NCI-H1092 (cell line): ENCODE results near the gene MTHFD1.

Source experiments
- DNase-seq: peaks from one replicate; lab custom pipeline; 2025; lab: John Stamatoyannopoulos, UW

Gene MTHFD1

DNA sequence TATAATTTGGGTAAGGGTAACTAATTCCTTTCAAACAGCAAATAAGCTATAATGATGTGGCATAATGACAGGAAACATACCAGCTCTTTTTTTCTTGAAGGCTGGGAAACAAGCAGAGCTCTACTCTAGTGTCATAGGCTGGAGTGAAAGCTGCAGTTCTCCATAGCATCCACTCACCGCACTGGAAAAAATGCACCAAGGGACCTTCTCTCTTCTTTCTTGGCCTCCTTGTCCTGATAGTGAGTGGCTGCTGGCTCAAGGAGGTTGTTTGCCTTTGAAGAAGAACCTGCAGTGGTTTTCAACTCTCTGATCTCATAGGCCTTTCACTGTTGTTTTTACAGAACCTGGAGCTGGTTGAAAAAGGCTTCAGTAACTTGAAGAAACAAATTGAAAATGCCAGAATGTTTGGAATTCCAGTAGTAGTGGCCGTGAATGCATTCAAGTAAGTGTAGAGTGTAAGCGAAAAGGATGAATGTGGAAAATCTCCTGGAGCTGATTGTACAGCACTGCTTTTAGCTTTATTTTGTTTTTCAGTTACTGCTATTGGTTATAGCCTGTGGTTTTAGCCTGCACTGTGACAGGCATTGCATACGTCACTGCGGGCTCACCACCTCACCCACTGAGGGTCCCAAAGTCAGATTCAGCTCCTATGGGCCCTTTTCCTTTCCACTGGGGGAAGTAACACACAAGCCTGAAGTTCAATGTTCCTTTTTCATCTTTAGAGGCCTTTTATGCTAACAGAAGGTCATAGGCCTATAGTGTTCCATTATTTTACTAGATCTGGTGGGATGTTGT lies 59.9 kb downstream of the MTHFD1 start:
- no peak for DNase-seq

DNA sequence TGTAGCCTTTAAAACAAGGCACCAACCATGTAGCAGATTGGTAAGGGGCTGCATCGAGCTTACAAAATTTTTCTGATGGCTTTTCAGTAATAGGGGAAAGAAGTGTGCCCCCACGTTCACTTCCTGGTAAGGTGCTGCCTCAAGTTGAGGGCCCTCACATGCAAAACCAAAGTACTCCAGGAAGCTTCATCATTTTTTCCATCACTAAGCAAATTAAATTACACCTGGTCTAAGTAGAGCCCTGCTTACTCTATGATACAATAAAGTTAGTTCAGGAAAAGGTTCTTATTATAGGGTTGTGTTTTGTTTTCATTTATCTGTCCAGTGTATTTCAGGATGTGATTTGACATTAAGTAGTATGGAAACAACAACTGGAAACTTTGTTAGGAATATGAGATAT lies 62.1 kb downstream of the MTHFD1 start:
- no peak for DNase-seq

DNA sequence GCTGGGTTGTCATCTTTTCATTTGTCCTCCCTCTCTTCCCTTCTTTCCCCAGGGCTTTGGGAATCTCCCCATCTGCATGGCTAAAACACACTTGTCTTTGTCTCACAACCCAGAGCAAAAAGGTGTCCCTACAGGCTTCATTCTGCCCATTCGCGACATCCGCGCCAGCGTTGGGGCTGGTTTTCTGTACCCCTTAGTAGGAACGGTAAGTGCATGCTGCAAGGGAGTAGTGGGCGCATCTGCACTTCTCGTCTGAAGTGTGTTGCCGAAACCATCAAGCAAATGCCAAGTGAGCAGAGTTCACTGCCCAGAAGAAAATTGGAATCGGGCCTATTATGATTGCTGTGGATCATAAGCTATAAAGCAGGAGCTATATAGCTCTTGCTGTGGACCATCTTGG lies 66.5 kb downstream of the MTHFD1 start:
- no peak for DNase-seq

DNA sequence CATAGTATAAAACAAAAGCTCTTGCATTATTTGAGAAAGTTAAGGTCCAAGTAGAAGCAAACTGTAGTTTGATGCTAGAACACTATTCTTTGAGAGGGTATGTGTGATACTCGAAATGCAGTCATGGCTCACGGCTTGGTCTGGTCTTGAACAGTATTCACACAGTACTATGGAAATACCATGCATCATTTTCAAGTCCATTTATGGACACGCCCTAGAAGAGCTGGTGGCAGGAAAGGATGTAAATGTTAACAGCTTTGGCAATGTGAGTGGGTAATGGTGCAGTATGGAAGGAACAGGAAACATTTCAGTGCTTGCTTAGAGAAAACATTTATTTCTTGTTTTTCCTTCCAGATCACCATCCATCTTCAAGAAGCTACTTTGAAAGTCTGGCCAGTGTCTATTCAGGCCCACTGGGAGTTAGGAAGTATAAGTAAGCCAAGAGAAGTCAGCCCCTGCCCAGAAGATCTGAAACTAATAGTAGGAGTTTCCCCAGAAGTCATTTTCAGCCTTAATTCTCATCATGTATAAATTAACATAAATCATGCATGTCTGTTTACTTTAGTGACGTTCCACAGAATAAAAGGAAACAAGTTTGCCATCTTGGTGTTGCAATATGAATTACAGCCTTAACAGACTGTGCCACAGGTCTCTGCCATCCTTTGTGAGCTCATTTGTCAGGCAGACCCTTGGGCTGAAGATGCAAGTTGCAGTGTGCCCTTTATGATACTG lies 71.4 kb downstream of the MTHFD1 start:
- DNase-seq = no peak

DNA sequence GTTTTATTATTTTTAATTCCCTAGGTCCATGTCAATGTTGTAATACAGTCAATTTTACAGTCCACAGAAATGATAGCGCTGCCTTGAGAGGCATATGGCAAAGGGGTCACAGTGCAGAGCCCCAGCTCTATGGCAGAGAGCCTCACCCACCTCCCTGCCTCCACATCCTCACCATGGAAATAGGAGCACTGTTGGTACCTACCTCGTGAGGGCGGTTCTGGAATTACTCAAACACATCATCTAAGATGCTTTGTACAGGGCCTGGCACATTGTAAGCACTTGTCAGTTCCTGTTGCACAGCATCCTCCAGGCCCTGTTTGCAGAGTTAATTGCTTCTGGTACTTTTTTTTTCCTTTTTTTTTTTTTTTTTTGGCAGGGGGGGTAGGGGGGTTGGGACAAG lies 73.1 kb downstream of the MTHFD1 start:
- DNase-seq = no peak

DNA sequence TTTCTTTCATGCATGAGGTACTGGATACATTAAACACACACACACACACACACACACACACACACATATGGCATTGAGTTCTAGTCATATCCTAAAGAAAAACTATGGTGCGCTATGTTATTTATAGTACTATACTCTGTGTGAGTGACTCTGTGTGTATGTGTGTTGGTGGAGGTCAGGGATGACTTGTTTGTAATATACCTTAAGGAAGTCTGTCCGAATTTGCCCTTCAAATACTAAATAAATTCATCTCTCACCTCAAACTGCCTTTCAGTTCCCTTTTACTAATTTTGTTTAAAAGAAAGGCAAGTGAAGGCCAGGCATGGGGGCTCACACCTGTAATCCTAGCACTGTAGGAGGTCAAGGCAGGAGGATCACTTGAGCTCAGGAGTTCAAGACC lies 75.0 kb downstream of the MTHFD1 start:
- DNase-seq = no peak

DNA sequence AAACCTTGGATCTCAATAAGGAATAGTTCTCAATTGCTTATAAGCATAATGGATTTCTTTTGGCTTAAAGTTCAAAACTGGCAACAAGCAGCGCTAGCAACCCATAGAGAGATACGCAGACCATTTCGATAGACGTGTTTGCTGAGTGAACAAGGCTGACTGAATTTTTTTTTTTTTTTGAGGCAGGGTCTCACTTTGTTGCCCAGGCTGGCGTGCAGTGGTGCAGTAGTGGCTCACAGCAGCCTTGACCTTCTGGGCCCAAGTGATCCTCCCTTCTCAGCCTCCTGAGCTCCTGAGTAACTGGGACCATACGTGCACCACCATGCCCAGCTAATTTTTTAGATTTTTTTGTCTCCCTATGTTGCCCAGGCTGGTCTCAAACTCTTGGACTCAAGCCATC lies 75.7 kb downstream of the MTHFD1 start:
- DNase-seq = no peak

DNA sequence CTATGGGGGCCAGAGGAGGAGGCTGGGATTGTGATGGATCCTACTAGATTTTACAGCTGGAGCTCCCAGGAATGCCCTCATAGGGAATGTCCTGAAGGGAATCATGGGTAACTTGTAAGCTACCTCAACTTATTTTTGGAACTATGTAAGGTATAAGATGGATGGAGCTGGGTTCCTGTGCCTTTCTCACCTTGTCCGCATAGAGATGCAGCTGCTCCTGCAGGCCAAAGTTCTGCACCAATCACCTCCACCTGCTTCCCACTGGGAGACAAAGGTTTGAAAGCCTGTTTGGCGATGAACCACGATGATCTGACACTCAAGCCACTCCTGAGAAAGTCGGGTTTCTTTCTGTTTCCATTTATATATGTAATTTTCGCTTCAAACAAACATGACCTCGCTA lies 76.5 kb downstream of the MTHFD1 start:
- no peak for DNase-seq

DNA sequence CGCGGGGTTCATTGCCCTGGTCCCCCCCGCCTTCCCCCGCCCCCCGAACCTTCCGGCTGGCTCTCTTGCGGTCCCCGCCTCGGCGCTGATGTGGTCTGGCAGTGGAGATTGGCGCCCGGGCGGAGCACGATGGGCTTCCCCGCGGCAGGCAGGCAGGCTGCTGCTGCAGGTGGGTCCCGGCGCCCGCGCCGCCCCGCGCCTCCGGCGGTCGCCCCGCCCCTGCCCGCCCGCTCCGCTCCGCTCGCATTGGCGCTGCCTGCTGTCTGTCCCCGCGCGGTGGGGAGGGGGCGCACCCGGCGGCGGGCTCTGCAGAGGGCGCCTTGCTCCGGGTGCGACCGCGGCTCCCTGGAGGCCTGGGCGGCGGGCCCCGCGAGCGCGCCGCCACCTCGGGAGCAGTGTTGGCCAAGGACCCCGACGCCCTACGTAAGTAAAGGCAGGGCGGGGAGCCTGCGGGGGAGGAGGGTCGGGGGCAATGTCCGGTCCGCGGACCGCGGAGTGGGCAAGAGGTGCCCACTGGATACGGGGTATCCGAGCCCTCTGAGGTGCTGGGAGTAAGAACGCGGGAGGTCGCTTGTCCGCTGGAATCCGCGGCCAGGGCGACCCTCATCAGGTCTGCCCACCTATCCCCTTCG lies 77.2 kb downstream of the MTHFD1 start, which contains the start of gene AKAP5:
Gene AKAP5, plus strand, starts transcription at position 309 of the 632 bp plus-strand sequence. CDS start 2,896 bp downstream, outside the sequence.
- peak; percentile 80 for DNase-seq

DNA sequence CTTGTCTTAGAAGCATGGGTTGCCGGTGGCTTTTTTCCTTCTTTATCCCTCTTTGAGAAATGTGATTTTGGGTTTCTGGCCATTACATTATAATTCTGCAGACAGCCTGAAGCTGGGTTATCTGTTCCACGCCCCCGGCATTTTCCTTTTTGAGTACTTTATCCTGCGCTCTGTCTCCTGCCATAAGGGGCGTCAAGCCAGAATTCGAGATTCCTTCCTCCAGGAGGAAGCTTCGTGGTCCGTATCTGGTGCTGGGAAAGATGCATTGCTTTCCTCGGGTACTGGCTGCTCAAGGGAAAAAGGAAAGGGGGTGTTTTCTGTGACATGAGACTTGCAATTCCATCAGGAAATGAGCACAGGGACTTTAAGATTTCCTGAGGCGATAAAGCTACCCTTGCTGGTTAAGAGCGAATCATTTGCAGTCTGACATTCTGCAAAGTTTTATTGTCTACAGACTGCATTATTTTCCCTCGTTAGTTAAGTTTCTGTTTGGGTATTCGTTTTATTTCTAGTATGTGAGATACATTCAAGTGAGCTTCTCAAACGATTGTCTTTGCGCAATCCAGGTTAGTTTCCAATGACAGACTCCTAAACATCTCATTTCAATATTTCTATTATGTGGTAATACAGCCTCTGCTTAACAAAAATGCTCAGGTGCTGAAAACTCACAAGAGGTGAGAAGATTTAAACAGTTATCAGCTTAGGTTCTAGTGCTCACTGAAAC lies 77.8 kb downstream of the MTHFD1 start:
- peak; percentile 28 for DNase-seq

DNA sequence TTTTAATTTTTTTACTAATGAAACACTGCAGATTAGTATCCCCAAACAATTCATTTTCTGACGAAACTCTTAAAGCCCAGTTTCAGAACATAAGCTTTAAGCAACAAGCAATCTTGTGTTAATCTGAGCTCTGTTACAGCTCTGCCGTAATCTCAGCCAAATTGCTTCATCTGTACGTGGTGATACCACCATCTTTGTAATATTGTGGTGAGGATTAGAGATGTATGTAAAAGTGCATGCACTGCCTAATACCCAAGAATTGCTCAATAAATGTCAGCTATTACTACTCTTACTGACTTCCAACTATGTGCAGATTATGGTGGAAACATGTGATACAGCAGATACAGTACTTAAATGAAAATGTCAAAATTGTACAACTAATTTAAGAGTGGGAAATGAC lies 78.9 kb downstream of the MTHFD1 start:
- no peak for DNase-seq

DNA sequence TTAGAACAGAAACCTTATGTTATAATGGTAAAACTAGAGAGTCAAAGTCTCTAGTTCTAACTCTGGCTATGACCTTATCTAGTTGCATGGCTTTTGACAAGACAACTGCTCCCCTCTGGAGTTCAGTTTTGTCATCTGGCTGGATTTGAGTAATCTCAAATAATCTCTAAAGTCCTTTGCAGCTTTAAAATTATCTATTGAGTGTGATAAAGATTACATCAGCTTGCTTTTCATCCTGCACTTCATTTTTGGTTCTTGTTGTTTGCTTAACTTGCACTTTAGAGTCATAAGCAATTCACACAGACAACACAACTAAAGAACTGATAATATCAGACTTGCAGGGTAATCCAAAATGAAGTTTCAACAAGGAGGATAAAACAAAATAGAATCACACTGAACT lies 79.4 kb downstream of the MTHFD1 start:
- DNase-seq = no peak

DNA sequence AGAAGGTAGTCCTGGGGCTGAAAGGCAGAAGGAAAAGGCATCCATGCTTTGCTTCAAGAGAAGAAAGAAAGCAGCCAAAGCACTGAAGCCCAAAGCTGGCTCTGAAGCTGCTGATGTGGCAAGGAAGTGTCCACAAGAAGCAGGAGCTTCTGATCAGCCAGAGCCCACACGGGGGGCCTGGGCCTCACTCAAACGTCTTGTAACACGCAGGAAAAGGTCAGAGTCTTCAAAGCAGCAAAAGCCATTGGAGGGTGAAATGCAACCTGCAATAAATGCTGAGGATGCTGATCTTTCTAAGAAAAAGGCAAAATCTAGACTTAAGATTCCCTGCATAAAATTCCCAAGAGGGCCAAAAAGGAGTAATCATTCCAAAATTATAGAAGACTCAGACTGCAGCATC lies 80.3 kb downstream of the MTHFD1 start:
- no peak for DNase-seq

DNA sequence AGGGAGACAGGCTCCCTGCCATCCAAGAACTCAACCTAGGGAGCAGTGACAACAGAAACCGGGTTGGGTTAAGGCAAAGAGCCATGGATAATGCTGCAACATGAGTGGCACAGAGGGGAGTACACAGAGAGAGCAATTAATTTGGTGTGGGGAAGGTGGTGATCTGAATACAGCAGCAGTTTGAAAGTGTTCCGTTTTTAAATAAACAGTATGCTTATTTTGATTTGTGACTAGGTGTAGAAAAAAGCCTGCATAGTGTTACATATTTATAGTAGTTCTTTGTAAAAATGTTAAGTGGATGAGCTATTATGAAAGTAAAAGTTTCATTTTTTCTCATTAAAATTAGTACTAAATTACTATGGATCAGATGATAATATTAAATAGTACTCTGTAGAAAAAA lies 85.9 kb downstream of the MTHFD1 start:
- DNase-seq = no peak

DNA sequence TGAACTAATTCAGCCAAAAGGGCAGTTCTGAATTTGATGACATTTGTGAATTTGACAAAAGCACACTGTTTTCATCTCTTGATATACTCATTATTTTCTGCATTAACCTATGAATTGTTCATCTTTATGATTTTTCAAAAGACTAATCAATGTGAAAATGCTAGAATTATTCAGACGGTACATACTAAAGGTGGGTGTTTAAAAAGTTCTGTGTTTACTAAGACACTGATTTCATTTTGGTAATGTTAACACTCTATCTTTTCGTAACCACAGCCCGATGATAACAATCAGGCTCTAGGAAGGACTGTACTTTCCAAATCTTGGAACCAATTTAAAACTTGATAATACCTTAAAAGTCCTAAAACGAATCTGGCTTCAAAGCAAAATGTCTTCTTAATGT lies 86.5 kb downstream of the MTHFD1 start:
- DNase-seq = no peak

DNA sequence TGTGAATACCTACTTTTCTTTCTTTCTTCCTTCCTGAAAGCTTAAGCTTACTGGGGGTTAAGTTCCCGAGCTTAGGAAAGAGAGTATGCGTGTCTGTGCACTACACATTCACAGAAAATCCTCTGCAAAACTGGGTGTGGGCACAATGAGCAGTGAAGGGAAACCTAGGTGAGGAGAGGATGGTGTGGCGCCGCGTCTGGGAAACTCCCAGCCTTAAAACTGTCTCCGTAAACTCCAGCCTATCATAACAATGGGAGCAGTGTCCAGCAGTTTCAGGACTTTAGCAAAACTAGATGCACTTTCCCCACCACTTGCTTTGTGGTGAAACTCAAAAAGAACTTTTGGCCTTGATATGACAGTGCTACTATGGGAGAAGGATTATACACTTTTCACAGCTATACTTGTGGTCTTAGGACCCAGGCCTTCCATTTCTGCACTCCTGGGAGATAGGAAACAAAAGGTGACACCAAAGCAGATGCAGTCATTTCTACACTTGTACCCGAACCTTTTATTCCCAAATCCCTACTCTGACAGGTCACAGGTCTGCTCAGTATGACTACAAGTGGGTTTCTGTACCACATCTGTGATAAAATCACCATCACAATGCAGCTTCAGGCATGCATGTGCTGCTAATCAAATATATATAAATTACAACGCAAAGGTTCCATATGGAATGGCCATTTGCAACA lies 87.6 kb downstream of the MTHFD1 start:
- DNase-seq = no peak

DNA sequence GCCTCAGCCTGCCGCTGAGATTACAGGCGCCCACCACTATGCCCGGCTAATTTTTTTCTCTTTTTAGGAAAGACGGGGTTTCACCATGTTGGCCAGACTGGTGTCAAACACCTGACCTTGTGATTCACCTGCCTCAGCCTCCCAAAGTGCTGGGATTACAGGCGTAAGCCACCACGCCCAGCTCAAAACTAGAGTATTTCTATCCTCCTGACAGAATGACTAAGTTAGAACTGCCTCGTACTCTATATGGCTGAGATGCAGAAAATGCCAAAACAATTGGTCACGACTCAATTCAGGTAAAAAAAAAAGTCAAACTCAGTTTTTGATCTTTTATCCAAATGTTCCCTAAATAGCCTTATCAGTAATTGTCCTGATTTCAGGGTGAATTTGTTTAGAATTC lies 88.3 kb downstream of the MTHFD1 start:
- no peak for DNase-seq

DNA sequence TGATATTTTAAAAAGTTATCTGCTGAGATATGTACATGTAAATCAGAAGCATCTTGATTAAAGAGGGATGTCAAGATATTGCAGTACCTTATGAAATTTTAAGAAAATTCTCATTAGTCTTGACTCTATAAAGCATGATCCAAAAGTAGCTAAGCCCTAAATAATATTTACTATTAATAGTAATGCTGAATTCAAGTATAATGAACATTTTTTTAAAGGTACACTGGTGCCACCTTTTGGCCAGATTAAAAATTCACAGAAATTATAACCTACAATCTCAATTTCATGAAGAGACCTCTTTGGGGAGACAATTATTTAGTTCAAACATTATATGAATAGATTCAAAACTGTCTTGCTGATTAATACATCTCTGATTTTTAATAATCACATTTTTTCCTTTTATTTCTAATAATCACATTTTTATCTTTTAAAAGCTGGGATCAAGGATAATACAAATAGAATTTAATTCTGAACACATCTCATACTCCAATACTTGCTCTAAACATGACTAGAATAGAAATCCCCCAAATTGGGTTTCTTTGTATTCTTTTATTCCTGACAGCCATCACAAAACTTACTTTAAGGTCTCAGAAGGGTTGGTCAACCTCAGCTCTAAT lies 90.6 kb downstream of the MTHFD1 start:
- DNase-seq = no peak

DNA sequence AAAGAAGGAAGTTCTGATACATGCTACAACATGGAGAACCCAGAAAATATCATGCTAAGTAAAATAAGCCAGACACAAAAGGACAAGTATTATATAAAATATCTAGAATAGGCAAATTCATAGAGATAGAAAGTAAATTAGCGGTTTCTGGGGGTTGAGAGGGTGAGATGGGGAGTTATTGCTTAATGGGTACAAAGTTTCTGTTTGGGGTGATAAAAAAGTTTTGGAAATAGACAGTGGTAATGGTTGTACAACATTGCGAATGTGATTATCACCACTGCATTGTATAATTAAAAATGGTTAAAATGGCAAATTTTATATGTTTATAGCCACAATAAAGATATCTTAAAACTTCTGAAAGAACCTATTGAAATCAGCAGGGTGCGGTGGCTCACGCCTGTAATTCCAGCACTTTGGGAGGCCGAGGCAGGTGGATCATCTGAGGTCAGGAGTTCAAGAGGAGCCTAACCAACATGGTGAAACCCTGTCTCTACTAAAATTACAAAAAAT lies 100.5 kb downstream of the MTHFD1 start:
- DNase-seq = no peak

DNA sequence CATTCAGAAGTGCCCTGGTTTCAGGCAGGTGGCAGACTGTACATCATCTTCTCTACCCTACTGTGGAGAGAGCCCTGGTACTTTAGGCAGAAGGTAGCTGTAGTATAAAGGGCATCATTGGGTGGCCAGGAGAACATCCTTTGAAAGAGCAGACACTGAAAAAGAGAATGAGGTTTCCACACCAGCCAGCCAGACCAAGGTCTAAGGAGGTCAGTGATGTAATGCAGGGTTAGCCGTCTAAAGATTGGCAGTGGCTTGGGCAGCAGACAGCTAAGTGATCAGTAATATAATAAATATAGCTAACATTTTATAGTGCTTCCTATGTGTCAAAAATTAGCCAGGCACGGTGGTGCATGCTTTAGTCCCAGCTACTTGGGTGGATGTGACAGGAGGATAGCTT lies 103.5 kb downstream of the MTHFD1 start:
- no peak for DNase-seq

DNA sequence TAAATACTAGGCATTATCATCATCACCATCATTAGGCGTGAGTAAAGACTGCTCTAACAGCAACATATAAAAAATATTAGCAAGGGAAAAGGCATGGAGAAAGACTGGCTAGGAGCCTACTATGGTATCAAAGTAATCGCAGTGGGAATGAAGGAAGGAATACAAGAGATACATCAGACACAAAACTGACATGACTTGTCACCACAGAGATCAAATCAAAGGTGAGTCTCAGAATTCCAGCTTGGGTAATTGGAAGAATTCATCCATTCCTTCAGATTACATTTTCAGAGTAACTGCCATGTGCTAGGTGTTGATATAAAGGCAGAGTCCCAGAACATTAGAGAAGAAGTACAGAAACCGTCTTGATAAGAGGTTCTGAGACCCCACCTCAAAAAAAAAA lies 105.3 kb downstream of the MTHFD1 start:
- no peak for DNase-seq
